Epithelial cell of proximal tubule (primary cell): ENCODE results near the gene R3HDM2. TPM values are rescaled to one million over a fixed set of nuclear protein-coding genes. Genes with fewer than 3 reads are reported as not detected.

ENCODE experiments used
- DNase-seq: peaks from one replicate; pipeline ENCODE4 v3.0.0-alpha.2; 2011; ENCODE audit warnings: low read depth
- H3K4me3 ChIP-seq: 2 replicates; pipeline ENCODE4 v1.5.1; 2011; ENCODE audit warnings: low read depth, mild to moderate bottlenecking, low read length
- total RNA-seq: library from RNA; depleted of rRNA; stranded (reverse); fragments of >200 nt; gene quantifications from 2 replicates; pipeline ENCODE4 v1.2.3, GENCODE V29; 2015
- TF ChIP-seq, protein P1 (sequence below): conservative IDR thresholded peaks from 2 replicates; pipeline ENCODE4 v1.5.1; 2012; ENCODE audit warnings: low read depth, mild to moderate bottlenecking, low read length

The R3HDM2 gene
- total RNA-seq, 1 donor from 2014 or later, result 12.5 TPM

DNA sequence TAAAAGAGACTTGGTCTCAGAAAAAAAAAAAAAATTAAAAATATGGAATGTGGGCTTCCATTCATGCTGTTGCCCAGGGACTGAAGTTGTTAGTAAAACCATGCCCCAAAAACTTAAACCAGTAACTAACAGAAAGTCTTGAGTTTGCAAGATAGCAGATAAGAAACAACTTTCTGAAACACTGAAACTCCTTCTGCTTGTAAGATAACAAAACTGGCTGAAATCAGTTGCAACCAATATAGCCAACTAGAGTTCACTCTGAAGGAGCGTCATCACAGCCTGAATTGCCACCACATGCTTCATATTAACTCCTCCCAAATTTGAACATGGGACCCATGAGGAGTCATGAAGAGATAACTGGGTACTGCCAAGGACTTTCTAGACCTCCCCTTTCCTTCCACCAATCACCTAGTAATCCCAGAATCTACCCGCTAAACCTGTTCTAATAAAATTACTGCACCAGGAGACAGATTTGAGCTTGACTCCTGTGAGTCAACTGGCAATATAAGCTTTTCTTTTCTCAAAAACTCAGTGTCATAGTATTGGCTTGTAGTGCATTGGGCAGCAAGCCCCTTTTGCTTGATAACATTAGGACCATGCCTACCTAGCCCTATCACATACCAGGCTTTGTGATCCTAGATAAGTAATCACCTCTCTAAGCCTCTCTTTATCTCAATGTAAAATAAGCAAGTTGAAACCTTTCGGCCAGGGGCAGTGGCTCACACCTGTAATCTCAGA is 53.6 kb downstream of the R3HDM2 start:
- no peak overlapping the region for H3K4me3 ChIP-seq
- TF ChIP-seq, protein P1, sequence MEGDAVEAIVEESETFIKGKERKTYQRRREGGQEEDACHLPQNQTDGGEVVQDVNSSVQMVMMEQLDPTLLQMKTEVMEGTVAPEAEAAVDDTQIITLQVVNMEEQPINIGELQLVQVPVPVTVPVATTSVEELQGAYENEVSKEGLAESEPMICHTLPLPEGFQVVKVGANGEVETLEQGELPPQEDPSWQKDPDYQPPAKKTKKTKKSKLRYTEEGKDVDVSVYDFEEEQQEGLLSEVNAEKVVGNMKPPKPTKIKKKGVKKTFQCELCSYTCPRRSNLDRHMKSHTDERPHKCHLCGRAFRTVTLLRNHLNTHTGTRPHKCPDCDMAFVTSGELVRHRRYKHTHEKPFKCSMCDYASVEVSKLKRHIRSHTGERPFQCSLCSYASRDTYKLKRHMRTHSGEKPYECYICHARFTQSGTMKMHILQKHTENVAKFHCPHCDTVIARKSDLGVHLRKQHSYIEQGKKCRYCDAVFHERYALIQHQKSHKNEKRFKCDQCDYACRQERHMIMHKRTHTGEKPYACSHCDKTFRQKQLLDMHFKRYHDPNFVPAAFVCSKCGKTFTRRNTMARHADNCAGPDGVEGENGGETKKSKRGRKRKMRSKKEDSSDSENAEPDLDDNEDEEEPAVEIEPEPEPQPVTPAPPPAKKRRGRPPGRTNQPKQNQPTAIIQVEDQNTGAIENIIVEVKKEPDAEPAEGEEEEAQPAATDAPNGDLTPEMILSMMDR, result no peak
- no peak for DNase-seq

DNA sequence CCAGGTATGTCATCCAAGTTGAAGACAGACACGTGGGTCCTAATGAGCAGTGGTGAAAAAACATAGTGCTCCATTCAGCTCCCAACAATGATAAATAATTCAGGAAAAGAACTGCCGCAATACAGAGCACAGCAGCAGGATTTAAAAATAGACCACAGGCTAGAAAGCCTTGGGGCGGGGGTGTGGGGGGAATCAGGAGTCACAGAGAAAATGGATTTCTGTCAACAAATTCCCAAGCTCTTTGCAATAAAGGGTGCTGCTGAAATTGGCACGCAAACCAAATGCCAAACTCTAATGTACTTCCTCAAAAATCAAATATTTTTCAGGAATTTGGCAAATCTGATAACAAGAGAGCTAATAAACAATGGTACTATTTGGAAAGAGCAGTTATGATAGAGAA is 58.6 kb downstream of the R3HDM2 start:
- no peak for DNase-seq
- H3K4me3 ChIP-seq, result no peak overlapping the region
- TF ChIP-seq, protein P1, result no peak

- no peak overlapping the region for H3K4me3 ChIP-seq
- DNase-seq, result no peak
- TF ChIP-seq, protein P1, result no peak
Observed at GRCh38 chr12:57370696-57371095, 60.1 kb downstream of the R3HDM2 start.

DNA sequence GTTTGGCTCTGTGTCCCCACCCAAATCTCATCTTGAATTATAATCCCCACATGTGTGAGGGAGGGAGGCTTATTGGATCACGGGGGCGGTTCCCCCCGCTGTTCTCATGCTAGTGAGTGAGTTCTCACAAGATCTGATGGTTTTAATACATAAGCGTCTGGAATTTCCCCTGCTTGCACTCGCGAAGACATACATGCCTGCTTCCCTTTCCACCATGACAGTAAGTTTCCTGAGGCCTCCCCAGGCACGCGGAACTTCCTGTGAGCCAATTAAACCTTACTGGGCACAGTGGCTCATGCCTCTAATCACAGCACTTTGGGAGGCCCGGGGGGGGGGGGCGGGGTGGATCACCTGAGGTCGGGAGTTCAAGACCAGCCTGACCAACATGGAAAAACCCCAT is 60.8 kb downstream of the R3HDM2 start:
- DNase-seq, result no peak
- H3K4me3 ChIP-seq, result no peak overlapping the region
- TF ChIP-seq, protein P1, result no peak

- TF ChIP-seq, protein P1, result no peak
Observed at GRCh38 chr12:57369202-57369601, 61.6 kb downstream of the R3HDM2 start.

GRCh38 chr12:57368349-57369095 is 62.3 kb downstream of the R3HDM2 start:
- DNase-seq, result peak; percentile 82
- TF ChIP-seq, protein P1, result peak; percentile 52
- H3K4me3 ChIP-seq, result peak overlapping the region; percentile 14

More at GRCh38 chr12:57369202-57369601, 61.6 kb downstream of the R3HDM2 start:
- no peak for DNase-seq
- H3K4me3 ChIP-seq, result no peak overlapping the region
